CD4-positive, alpha-beta T cell treated with Interleukin-17A for 1 hour (primary cell): ENCODE data around the gene TRANK1.

Source experiments
- DNase-seq: peaks from one replicate; pipeline ENCODE4 v3.0.0-alpha.2; 2020

Gene TRANK1

DNA sequence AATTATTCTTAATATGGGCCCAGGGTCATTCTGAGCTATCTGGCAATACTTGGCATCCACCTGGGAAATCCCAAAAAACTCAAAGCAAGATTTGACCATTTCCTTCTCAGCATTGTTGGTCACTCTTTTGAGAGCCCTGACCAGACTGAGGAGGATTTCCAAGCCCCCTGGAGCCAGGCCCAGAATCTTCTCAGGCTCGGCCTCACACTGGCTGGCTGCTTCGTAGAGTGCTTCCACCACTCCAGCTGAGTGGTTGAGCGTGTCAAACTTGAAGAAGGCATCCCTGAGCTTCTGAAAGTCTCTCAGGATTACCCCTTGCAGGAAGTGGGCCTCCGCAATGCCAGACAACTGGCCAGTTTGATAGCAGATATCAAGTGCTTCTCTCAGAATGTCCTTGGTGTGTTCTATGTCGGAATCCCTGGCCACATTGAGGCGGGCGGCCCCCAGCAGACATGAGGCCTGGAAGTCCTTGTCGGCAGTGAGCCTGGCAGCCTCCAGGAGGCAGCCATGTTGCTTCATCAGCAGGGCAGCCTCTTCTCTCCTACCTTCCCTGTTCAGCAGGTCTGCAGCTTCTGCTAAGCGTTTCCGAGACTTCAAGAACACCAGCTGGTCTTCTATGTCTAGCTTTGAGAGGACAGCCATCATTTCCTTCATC, 111.6 kb downstream of the TRANK1 start:
- DNase-seq, result no peak

- DNase-seq, result no peak
These were observed 112.4 kb downstream of the TRANK1 start for GRCh38 chr3:36832406-36832805.

- DNase-seq, result no peak
These were observed 117.7 kb downstream of the TRANK1 start for GRCh38 chr3:36827133-36827532.

- DNase-seq, result no peak
These were observed 118.6 kb downstream of the TRANK1 start for GRCh38 chr3:36826240-36826639.

GRCh38 chr3:36824443-36824842, 120.4 kb downstream of the TRANK1 start:
- DNase-seq, result no peak

GRCh38 chr3:36823806-36824205, 121.0 kb downstream of the TRANK1 start:
- no peak for DNase-seq

GRCh38 chr3:36820083-36820482, 124.8 kb downstream of the TRANK1 start:
- no peak for DNase-seq

DNA sequence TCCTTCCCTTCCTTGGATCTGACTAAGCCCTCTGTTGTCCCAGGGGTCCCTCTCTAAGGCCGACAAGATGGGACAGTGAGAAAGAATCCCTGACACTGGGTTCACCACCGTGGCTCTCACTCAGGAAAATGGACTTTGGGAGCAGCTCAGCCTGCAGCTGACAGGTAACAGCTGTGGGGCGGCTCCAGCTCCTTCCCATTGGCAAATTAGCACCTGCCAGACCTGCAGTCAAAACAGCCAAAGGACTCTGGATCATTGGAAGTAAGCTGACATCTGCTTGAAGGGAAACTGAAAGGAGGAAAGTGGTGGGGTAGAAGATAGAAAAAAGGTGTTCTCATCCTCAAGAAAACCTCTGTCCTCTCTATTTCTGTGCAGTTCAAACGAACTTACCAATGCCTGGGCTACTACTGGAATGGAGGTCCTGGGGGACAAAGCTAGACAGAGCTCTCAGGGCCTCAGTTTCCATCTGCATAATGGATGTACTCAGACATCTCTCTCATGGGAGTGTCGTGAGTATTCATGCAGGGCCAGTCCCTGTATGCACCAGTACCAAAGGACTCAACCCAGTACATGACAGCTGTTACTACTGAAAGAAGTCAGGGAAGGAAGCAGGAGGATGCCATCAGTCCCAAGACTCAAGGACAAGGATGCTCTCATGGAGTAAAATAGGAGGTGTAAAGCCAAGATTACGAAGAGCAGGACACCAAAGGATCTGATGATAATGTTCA, 126.9 kb downstream of the TRANK1 start:
- DNase-seq, result no peak

DNA sequence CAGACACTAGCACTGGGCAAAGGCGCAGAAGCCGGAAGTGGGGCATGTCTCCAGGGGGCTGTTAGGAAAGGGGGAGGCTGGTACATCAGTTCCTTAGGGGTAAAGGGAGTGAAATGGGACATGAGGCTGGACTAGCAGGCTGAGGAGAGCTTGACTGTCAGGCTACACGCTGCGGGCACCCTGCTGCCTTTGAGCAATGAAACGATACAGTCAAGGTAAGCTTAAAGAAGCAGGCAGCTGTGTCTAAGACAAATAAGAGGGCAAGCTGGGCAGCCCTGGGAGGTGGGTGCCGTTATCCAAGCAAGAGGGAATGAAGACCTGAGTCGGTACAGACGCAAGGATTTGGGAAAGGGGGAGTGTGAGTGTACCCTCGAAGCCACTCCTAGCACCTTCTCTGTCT, 129.5 kb downstream of the TRANK1 start:
- DNase-seq, result no peak

- no peak for DNase-seq
These were observed 130.1 kb downstream of the TRANK1 start for GRCh38 chr3:36814776-36815175.

DNA sequence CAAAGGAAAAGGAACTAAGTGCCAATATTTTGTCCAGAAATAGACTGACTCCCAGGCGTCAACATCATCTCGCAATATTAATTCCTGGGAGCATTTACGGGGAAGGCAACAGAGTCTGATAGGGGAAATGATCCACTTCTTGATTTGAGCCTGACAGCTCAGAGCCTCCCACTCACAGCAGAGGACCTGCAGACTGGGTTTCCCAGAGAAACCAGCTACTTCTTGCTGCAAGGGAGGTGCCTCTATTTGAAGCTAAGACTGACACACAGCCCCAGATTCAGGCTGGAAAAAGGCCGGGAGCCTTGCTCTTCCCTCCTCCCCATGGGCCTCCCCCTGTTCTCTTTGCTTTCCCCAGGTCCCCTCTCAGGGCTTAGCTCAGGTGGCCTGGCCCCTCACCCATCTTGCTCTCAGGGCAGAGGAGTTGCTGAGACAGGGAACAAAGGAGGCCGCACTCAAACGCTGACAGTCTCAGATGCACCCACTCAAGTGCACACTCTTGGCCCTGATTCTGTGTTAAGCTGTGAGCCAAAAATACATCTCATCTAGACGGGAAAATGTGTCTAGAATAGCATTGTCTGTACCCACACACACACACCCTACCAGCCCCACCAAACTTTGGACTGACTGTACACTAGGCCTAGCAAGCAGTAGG, 130.7 kb downstream of the TRANK1 start:
- DNase-seq, result no peak

DNA sequence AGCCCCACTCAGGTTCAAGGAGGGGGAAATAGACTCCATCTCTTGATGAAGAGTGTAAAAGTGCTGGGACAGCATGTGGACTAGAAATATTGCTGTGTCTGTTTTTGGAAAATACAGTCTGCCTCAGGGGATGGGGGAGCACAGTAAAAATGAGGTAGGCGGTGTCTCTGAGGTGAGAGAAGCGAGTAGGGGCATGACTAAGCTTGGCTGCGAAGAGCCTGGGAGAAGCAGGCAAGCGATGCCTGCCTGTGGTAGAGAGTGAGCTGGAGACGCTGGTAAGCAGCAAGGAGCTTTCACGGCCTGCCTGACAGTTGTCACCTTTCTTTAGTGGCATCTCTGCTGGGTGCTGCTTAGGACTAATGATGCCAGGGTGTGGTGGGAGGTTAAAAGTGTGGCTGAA, 131.5 kb downstream of the TRANK1 start:
- DNase-seq, result no peak

GRCh38 chr3:36812240-36812639, 132.6 kb downstream of the TRANK1 start:
- DNase-seq, result no peak

DNA sequence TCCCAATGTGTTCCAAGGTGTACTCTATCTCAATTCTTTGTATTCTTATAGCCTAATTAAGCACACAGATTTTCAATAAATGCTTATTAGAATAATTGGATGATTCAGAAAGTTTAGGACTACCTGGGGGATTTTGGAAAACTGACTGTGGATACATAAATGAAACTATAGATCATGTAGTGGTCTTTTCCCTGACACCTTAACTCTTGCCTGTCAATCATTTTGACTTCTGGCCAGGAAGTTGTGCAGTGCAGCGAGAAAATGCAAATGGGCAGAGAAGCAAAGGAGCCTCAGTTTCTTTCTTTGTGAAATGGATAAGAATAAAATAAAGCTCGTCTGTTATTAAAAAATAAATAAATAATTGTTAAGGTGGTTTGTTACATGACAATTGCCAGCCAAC, 133.1 kb downstream of the TRANK1 start:
- DNase-seq, result no peak

DNA sequence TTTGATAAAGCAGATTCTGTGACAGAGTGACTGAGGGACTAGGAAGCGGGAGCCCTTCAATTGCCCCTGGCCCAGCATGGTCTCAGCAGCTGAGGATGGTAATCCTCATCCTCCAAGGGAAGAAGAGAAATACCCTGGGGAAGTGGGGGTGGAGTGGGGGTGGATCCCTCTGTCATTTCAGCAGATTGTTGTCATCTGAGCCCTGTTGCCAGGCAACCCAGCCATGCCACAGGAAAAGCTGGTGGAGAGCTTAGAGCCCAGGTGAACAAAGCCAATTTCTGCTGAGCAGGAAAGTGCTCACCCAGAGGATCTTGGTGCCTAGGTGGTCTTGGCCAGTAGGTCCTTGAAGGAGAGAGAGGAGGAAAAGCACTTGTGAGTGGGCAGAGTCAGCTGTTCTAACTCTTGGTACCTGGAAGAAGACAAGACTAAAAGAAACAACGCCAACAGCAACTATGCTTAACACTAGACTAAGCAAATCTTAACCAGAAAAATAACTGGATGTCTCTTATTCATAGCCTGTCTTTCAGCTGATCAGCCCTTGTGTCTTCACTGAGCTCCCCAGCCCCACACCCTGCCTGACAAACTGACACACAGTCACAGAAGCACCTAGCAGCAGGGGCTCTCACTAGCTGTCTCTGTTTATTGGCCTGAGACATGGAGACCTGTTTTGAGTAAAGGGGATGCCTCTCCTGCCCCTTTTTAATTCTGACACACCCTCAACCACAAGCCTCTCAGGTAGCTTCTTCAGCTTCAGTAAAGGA, 140.4 kb downstream of the TRANK1 start:
- no peak for DNase-seq

DNA sequence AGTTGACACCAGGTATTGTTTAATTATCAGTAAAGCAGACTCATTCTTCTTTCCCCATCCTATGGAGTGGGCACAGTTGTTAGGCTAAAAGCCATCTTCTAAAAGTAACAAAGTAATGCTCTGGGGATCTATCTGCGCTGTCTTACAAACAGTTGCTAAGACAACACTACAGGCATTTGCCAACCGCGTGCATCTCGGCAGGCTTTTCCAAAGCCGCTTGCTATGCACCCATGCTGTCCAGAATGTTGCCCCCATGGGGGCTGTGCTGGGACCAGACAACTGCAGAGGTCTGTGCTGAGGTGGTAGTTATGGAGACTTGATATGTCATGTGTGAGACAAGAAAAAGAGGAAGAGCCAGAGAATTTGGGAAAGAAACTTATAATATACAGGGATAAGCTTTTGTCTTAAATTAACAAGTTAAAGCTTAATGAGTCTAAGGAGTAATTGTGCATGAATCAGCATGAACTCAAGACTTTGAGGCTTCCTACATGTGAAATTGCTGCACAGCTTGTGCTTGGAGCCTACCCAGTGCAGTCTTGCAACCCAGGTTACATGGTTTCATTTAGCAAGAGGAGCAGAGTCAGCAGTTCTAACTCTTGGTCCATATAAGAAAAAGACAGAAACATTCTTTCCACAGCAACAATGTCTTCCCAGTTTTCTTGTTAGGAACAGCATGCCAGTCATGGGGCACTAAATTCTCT, 141.6 kb downstream of the TRANK1 start:
- no peak for DNase-seq

GRCh38 chr3:36800533-36801116, 144.2 kb downstream of the TRANK1 start:
- no peak for DNase-seq

DNA sequence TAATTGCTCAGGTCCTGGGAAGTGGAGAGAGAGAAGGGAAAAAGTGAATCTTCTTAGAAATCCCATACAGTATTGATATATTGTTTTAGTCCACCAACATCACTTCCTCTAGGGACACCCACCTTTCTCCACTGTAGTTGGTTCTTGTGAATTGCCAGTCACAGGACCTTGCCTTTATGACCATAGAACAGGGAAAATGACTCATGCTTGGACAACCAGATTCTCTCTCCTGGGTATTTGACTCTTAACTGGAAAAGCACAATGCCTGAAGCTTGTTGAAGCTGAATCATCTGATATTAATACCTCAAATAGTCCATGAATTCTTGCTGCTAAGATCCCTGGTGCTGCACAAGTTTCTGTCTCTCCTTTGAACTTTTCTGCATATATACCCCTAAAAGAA, 148.0 kb downstream of the TRANK1 start:
- DNase-seq, result no peak

- DNase-seq, result no peak
These were observed 148.7 kb downstream of the TRANK1 start for GRCh38 chr3:36796161-36796560.

DNA sequence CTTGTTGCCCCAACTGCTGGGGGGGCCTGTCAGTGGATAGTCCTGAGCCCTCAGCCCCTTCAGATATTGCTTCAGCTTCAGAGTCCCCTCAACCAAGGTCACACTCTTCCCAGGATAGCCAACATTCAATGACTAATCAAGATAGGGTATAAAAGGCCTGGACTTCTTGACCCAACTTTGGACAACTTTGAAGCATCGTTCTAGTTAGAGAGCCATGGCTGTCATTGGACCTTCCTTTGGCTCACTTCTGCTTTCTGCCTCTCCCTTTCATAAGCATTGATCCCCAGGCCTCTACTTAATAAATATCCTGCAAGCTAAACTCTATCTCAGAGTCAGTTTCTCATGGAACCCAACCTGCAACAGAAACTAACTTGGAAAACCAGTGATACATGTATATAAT, 149.2 kb downstream of the TRANK1 start:
- no peak for DNase-seq

DNA sequence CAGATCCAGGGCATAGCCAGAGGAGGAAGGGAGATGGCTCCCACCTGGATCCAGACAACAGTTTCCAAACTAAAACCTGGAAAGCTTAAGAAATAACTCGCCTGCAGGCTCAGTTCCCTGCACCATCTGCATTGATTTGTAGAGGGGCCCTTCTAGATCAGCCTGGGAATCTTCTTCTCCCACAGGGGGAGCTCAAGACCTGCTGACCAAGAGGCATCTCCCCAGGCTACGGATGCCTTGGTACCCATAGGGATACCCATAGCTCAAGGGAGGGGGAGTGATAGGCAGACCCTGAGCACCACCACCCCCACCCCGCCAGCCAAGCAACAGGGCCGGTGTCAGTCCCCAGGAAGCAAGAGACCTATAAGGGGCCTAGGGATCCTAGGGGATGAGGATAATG, 152.5 kb downstream of the TRANK1 start:
- DNase-seq, result peak; percentile 16

DNA sequence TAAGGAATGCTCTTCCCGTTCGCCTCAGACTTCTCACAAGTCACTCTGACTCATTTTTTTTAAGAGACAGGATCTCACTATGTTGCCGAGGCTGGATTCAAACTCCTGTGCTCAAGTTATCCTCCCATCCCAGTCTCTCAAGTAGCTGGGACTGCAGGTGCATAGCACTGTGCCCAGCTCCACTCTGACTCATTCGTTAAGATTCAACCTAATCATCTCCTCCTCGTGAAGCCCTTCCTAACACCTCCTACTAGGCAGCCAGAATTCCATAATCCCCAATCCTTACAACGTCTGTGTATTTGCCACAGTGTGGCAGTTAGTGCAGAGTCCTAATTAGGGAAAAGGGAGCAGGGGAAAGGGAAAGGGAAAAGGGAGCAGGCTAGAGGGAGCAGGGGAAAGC, 154.1 kb downstream of the TRANK1 start:
- DNase-seq, result no peak
